ENCODE data around the gene GADD45A. TPM values are rescaled to one million over a fixed set of nuclear protein-coding genes. Genes with fewer than 3 reads are reported as not detected.

Gene GADD45A, protein sequence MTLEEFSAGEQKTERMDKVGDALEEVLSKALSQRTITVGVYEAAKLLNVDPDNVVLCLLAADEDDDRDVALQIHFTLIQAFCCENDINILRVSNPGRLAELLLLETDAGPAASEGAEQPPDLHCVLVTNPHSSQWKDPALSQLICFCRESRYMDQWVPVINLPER
- 11.0 TPM for total RNA-seq

DNA sequence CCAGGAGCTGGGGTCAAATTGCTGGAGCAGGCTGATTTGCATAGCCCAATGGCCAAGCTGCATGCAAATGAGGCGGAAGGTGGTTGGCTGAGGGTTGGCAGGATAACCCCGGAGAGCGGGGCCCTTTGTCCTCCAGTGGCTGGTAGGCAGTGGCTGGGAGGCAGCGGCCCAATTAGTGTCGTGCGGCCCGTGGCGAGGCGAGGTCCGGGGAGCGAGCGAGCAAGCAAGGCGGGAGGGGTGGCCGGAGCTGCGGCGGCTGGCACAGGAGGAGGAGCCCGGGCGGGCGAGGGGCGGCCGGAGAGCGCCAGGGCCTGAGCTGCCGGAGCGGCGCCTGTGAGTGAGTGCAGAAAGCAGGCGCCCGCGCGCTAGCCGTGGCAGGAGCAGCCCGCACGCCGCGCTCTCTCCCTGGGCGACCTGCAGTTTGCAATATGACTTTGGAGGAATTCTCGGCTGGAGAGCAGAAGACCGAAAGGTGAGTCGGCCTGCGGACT, at the start of gene GADD45A:
TSS of gene GADD45A (plus strand) at position 135 of the 491 bp plus-strand sequence. CDS start at position 429, 294 bp downstream.
- Histone ChIP-seq H3K27ac (ENCODE audit: low read depth, low read length) (peak within 1 kb of the TSS; percentile 98), H3K9ac (ENCODE audit: low read depth in 1 of 3, low read length in 3 of 3) (peak within 1 kb of the TSS; percentile 94 to 96 (median 94)), H3K9me3 (ENCODE audit: control insufficient read depth in 3 of 3, low read length in 3 of 3) (no peaks in the 10 kb centered on the region), H3K27me3 (ENCODE audit: control insufficient read depth in 3 of 3, insufficient read depth in 3 of 3, low read length in 3 of 3) (no peaks in the 10 kb centered on the region), H3K36me3 (ENCODE audit: control insufficient read depth in 3 of 3, insufficient read depth in 3 of 3, low read length in 3 of 3) (peaks cover 0 to 25% (median 7%) of the 10 kb centered on the region in 3 donors), H3K4me3 (ENCODE audit: low read length in 3 of 3) (peak within 1 kb of the TSS; percentile 88 to 93 (median 89)), H3K4me1 (ENCODE audit: control insufficient read depth in 3 of 3, insufficient read depth in 3 of 3, low read length in 3 of 3) (peaks cover 16 to 26% (median 23%) of the 10 kb centered on the region in 3 donors)

DNA sequence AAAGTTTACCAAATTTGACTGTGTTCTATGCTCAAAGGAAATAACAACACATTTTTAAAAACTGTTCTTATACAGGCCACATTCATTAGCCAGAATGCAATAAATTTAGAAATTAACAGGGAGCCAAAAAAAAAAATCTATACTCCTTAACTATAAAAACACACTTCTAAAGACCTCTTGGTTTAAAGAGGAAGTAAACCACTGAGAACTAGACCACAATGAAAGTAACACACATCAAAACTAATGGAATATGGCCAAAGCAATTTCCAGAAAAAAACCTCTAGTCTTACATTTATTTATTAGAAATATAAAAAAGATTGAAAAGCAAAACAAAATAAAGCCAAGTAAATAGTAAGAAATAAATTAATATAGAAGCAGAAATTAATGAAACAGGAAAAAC, 48.9 kb upstream of the GADD45A start:
- H3K4me1 ChIP-seq (ENCODE audit: control insufficient read depth in 3 of 3, insufficient read depth in 3 of 3, low read length in 3 of 3) = no peaks in the 10 kb centered on the region
- no peaks in the 10 kb centered on the region for H3K9me3 ChIP-seq (ENCODE audit: control insufficient read depth in 3 of 3, low read length in 3 of 3)
- H3K36me3 ChIP-seq (ENCODE audit: control insufficient read depth in 3 of 3, insufficient read depth in 3 of 3, low read length in 3 of 3) = no peaks in the 10 kb centered on the region
- no peak overlapping the region for H3K27ac ChIP-seq (ENCODE audit: low read depth, low read length)
- no peak overlapping the region for H3K9ac ChIP-seq (ENCODE audit: low read depth in 1 of 3, low read length in 3 of 3)
- H3K4me3 ChIP-seq (ENCODE audit: low read length in 3 of 3) = no peak overlapping the region
- no peaks in the 10 kb centered on the region for H3K27me3 ChIP-seq (ENCODE audit: control insufficient read depth in 3 of 3, insufficient read depth in 3 of 3, low read length in 3 of 3)

DNA sequence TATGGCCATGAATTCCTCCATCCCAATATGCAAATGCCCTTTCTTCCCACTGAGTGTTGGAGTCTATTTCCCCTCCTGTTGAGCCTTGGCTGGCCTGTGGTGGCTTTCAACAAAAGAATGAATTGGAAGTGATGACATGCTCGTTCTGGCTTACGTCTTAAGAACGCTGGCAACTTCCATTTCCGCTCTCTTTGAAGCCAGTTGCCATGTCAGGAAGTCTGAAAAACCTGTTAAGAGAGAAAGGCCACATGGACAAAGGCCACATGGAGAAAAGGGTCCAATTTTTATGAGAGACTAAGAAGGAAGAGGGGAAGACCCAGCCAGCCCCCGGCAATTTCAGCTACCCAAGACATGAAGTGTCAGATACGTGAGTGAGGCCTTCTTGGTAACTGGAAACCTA, 45.6 kb upstream of the GADD45A start:
- Histone ChIP-seq H3K27ac (ENCODE audit: low read depth, low read length) (no peak overlapping the region), H3K4me3 (ENCODE audit: low read length in 3 of 3) (no peak overlapping the region), H3K4me1 (ENCODE audit: control insufficient read depth in 3 of 3, insufficient read depth in 3 of 3, low read length in 3 of 3) (no peaks in the 10 kb centered on the region), H3K9ac (ENCODE audit: low read depth in 1 of 3, low read length in 3 of 3) (no peak overlapping the region), H3K9me3 (ENCODE audit: control insufficient read depth in 3 of 3, low read length in 3 of 3) (no peaks in the 10 kb centered on the region), H3K27me3 (ENCODE audit: control insufficient read depth in 3 of 3, insufficient read depth in 3 of 3, low read length in 3 of 3) (no peaks in the 10 kb centered on the region), H3K36me3 (ENCODE audit: control insufficient read depth in 3 of 3, insufficient read depth in 3 of 3, low read length in 3 of 3) (no peaks in the 10 kb centered on the region)

DNA sequence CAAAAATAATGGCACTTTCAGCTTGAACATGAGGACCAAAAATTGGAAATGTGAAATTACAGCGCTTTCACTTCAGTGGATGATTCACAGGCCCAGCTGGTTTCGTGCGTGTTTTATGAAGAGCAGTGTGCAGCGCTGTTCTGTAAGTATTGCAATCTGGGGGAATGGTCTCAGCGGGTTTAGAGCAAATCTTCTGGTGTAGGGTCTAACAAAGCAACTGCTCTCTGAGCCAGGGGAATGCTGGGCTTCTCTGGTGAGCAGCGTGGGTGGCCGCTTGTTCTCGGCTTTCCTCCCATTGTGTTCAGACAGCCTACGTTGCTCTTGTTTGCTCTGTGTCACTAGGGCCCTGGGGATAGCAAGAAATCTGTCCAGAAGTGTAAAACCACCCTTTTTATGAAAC, 42.4 kb upstream of the GADD45A start:
- no peaks in the 10 kb centered on the region for H3K27me3 ChIP-seq (ENCODE audit: control insufficient read depth in 3 of 3, insufficient read depth in 3 of 3, low read length in 3 of 3)
- no peak overlapping the region for H3K27ac ChIP-seq (ENCODE audit: low read depth, low read length)
- no peaks in the 10 kb centered on the region for H3K36me3 ChIP-seq (ENCODE audit: control insufficient read depth in 3 of 3, insufficient read depth in 3 of 3, low read length in 3 of 3)
- no peaks in the 10 kb centered on the region for H3K9me3 ChIP-seq (ENCODE audit: control insufficient read depth in 3 of 3, low read length in 3 of 3)
- H3K9ac ChIP-seq (ENCODE audit: low read depth in 1 of 3, low read length in 3 of 3) = no peak overlapping the region
- no peak overlapping the region for H3K4me3 ChIP-seq (ENCODE audit: low read length in 3 of 3)
- peaks cover 19 to 23% (median 22%) of the 10 kb centered on the region in 3 donors for H3K4me1 ChIP-seq (ENCODE audit: control insufficient read depth in 3 of 3, insufficient read depth in 3 of 3, low read length in 3 of 3)

DNA sequence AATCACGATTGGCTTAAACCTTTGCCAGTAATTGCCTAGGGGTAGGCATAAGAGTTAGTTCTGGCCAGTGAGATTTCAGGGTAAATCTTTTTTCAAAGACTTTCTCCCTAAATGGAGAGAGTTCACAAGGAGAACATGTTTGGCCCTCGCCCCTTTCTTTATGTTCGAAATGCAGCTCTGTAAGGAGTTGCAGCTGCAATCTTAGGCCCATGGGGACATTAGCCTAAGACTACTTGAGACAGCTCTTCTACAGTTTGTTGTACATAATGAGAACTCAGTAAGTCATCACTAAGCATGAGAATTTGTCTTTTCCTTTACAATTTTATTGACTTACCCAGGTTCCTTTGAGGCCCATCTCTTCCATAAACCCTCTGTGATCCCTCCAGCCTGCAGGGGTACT, 40.4 kb upstream of the GADD45A start:
- no peak overlapping the region for H3K9ac ChIP-seq (ENCODE audit: low read depth in 1 of 3, low read length in 3 of 3)
- H3K27ac ChIP-seq (ENCODE audit: low read depth, low read length) = no peak overlapping the region
- no peaks in the 10 kb centered on the region for H3K36me3 ChIP-seq (ENCODE audit: control insufficient read depth in 3 of 3, insufficient read depth in 3 of 3, low read length in 3 of 3)
- H3K9me3 ChIP-seq (ENCODE audit: control insufficient read depth in 3 of 3, low read length in 3 of 3) = no peaks in the 10 kb centered on the region
- H3K27me3 ChIP-seq (ENCODE audit: control insufficient read depth in 3 of 3, insufficient read depth in 3 of 3, low read length in 3 of 3) = no peaks in the 10 kb centered on the region
- no peak overlapping the region for H3K4me3 ChIP-seq (ENCODE audit: low read length in 3 of 3)
- peaks cover 19 to 25% (median 23%) of the 10 kb centered on the region in 3 donors for H3K4me1 ChIP-seq (ENCODE audit: control insufficient read depth in 3 of 3, insufficient read depth in 3 of 3, low read length in 3 of 3)

DNA sequence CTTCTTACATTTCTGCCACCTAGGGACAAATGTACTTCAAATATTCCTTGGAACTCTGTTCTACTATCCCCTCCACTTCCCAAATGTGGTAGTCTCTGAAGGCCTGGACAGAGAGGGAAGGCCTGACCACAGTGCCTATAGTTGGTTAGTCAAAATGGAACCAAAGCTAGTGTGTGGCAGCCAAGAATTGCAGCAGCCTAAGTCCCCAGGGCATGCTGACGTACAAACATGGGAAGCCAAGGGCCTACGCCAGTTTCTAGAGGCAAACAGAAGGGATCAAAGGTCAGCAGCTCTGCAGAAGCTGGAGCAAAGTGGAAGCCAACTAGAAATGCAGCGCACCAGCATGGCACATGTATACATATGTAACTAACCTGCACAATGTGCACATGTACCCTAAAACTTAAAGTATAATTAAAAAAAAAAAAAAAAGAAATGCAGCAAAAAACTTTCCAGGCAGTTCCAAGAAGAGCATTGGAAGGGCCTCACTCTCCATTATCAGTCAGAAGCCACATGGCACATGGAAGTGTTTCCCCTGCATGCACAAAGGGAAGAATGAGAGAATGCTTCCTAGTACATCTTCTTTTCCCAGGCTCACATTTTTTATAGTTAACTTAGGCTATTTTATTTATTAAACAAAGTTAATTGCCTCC, 39.4 kb upstream of the GADD45A start:
- Histone ChIP-seq H3K27ac (ENCODE audit: low read depth, low read length) (peak overlapping the region; percentile 43), H3K27me3 (ENCODE audit: control insufficient read depth in 3 of 3, insufficient read depth in 3 of 3, low read length in 3 of 3) (no peaks in the 10 kb centered on the region), H3K9ac (ENCODE audit: low read depth in 1 of 3, low read length in 3 of 3) (no peak overlapping the region), H3K9me3 (ENCODE audit: control insufficient read depth in 3 of 3, low read length in 3 of 3) (no peaks in the 10 kb centered on the region), H3K4me1 (ENCODE audit: control insufficient read depth in 3 of 3, insufficient read depth in 3 of 3, low read length in 3 of 3) (peaks cover 19 to 25% (median 23%) of the 10 kb centered on the region in 3 donors), H3K4me3 (ENCODE audit: low read length in 3 of 3) (no peak overlapping the region), H3K36me3 (ENCODE audit: control insufficient read depth in 3 of 3, insufficient read depth in 3 of 3, low read length in 3 of 3) (no peaks in the 10 kb centered on the region)

DNA sequence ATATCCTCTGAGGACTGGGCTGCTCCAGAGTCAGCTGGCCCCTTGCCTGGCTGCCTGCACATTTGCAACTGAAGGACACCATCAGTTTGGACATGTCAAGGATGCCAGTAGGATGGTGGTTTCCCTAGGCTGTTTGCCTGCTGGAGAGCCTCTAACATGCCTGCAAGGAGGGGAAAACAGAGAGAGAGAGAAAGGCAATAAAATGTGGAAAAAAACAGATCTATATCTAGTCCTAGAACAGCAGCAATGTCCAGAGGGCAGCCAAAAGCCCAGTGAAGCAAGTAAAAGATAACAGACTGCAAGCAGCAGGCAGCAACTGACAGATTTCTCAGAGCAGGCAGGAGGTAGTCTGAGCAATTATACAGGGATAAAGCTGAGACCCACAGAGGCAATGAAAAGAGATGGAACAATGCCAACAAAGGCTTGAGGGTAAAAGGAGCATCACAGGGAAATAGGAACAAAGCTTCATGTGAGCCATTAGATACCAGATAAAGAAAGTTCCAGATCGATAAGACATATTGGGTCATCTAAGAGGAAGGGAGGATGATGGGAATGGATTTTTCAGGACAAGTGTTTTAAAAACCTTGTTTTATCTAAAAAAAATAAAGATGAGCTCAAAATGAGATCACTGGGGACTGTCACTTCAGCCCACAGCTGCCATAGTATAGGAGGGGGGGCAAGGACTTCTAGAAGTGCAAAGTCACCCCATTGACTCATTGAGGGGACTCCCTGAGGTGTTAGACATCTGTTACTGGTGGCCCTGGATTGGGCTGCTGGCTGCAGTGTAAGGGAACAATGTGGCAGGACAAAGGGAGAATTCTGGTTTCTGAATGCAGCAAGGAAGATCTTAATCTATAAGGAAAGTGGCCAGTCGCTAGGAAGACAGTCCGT, 38.6 kb upstream of the GADD45A start:
- no peaks in the 10 kb centered on the region for H3K27me3 ChIP-seq (ENCODE audit: control insufficient read depth in 3 of 3, insufficient read depth in 3 of 3, low read length in 3 of 3)
- peak overlapping the region in 1 of 3 donors; percentile 69 for H3K9ac ChIP-seq (ENCODE audit: low read depth in 1 of 3, low read length in 3 of 3)
- no peak overlapping the region for H3K4me3 ChIP-seq (ENCODE audit: low read length in 3 of 3)
- H3K9me3 ChIP-seq (ENCODE audit: control insufficient read depth in 3 of 3, low read length in 3 of 3) = no peaks in the 10 kb centered on the region
- H3K27ac ChIP-seq (ENCODE audit: low read depth, low read length) = peak overlapping the region; percentile 43
- peaks cover 19 to 25% (median 23%) of the 10 kb centered on the region in 3 donors for H3K4me1 ChIP-seq (ENCODE audit: control insufficient read depth in 3 of 3, insufficient read depth in 3 of 3, low read length in 3 of 3)
- H3K36me3 ChIP-seq (ENCODE audit: control insufficient read depth in 3 of 3, insufficient read depth in 3 of 3, low read length in 3 of 3) = no peaks in the 10 kb centered on the region

DNA sequence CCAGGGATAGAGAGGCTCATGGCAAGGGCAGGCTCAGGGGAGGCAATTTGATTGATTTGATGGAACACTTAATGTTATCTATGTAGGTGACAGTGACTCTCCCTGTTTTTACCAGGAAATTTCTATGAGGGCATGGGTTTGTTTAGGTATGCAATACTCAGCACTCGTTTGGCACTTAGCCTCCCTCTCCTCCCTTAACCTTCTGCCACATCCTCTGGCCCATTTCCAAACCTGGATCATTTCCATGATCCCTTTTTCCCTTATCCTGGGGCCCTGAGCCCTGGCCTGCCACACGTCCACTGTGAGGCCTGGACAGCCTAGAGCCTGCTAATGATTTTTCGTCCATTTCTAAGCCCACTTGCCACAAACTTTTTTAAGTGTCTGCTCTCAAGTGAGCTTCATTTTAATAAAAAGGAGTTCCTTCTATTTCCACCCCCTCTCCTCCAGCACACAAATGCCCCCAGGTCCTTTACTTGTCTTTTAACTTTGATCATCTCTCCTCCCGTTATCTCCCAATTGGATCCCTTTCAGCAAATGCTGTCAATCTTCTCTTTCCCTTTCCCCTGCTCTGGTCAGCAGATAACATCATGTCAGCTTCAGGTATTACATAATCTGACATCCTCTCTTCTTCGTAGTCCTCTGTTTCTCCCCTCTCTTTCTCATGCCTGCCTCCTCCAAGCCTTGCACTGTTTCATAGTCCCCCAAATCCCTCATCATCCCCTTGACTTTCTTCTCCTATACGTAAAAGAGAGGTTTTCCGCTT, 37.8 kb upstream of the GADD45A start:
- Histone ChIP-seq H3K36me3 (ENCODE audit: control insufficient read depth in 3 of 3, insufficient read depth in 3 of 3, low read length in 3 of 3) (no peaks in the 10 kb centered on the region), H3K27me3 (ENCODE audit: control insufficient read depth in 3 of 3, insufficient read depth in 3 of 3, low read length in 3 of 3) (no peaks in the 10 kb centered on the region), H3K27ac (ENCODE audit: low read depth, low read length) (peak overlapping the region; percentile 43), H3K4me3 (ENCODE audit: low read length in 3 of 3) (no peak overlapping the region), H3K4me1 (ENCODE audit: control insufficient read depth in 3 of 3, insufficient read depth in 3 of 3, low read length in 3 of 3) (peaks cover 19 to 25% (median 23%) of the 10 kb centered on the region in 3 donors), H3K9ac (ENCODE audit: low read depth in 1 of 3, low read length in 3 of 3) (no peak overlapping the region), H3K9me3 (ENCODE audit: control insufficient read depth in 3 of 3, low read length in 3 of 3) (no peaks in the 10 kb centered on the region)

DNA sequence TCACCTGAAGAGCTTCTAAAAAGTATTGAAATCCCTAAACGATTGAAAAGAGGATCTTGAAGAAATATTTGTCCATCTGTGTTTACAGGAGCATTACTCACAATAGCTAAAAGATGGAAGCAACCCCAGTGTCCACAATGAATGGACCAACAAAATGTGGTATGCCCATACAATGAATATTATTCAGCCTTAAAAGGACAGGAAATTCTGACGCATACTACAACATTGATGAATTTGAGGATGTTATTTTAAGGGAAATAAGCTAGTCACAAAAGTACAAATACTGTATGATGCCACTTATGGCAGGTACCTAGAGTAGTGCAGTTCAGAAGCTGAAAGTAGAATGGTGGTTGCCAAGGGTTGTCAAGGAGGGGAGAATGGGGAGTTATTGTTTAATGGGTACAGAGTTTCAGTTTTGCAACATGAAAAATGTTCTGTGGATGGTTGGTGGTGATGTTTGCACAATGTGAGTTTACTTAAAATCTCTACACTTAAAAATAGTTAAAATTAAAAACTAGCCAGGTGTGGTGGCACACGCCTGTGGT, 37.1 kb upstream of the GADD45A start:
- H3K4me3 ChIP-seq (ENCODE audit: low read length in 3 of 3) = no peak overlapping the region
- peak overlapping the region; percentile 43 for H3K27ac ChIP-seq (ENCODE audit: low read depth, low read length)
- H3K9me3 ChIP-seq (ENCODE audit: control insufficient read depth in 3 of 3, low read length in 3 of 3) = no peaks in the 10 kb centered on the region
- H3K27me3 ChIP-seq (ENCODE audit: control insufficient read depth in 3 of 3, insufficient read depth in 3 of 3, low read length in 3 of 3) = no peaks in the 10 kb centered on the region
- peaks cover 19 to 27% (median 26%) of the 10 kb centered on the region in 3 donors for H3K4me1 ChIP-seq (ENCODE audit: control insufficient read depth in 3 of 3, insufficient read depth in 3 of 3, low read length in 3 of 3)
- H3K36me3 ChIP-seq (ENCODE audit: control insufficient read depth in 3 of 3, insufficient read depth in 3 of 3, low read length in 3 of 3) = no peaks in the 10 kb centered on the region
- H3K9ac ChIP-seq (ENCODE audit: low read depth in 1 of 3, low read length in 3 of 3) = no peak overlapping the region
